Astrocyte (in vitro differentiated cells and primary cell): ENCODE measurements around the gene RNGTT.

Source experiments
- EZH2 ChIP-seq: IDR thresholded peaks from 2 replicates; pipeline ENCODE4 v1.6.1; 2012; ENCODE audit warnings: mild to moderate bottlenecking, low read length, inconsistent platforms; ENCODE audit not compliant: insufficient read depth
- TF ChIP-seq, protein P1 (sequence below): IDR thresholded peaks from 2 replicates; pipeline ENCODE4 v1.5.1; 2011; ENCODE audit warnings: low read depth, mild to moderate bottlenecking, inconsistent platforms, low read length, moderate library complexity; ENCODE audit not compliant: insufficient read depth

DNA sequence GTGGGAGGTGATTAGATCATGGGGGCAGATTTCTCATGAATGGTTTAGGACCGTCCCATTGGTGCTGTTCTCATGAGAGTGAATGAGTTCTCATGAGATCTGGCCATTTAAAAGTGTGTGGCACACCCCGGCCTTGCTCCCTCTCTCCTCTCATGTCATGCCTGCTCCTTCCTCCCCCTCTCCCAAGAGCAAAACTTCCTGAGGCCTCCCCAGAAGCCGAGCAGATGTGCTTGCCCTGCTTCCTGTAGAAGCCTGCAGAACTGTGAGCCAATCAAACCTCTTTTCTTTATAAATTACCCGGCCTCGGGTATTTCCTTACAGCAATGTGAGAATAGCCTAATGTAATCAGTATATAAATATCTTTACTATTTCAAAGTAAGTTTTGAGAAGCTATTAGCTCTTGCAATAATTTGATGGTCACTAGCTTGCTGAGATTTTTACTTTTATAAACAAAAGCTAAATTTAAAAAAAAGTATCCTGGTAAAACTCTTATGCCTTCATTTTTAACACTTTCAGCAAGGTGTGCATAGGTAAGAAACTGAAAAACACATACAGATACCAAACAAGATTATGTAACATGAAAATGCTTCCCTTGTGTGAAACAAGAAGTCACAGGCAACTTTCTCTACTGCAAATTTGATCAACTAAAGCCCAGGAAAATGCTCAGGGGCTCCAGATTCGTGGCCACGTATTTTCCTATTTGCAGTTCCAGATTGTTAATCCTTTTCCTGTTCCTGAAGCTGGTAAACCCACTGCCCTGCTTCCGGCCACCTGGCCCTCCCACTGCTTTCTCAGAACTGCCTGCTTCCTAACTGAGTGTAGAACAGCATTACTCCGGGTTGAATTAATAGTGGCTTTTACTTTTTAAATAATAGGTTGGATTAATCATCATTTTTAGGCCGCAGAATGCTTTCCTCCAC is 402.1 kb downstream of the RNGTT start:
- TF ChIP-seq, protein P1, sequence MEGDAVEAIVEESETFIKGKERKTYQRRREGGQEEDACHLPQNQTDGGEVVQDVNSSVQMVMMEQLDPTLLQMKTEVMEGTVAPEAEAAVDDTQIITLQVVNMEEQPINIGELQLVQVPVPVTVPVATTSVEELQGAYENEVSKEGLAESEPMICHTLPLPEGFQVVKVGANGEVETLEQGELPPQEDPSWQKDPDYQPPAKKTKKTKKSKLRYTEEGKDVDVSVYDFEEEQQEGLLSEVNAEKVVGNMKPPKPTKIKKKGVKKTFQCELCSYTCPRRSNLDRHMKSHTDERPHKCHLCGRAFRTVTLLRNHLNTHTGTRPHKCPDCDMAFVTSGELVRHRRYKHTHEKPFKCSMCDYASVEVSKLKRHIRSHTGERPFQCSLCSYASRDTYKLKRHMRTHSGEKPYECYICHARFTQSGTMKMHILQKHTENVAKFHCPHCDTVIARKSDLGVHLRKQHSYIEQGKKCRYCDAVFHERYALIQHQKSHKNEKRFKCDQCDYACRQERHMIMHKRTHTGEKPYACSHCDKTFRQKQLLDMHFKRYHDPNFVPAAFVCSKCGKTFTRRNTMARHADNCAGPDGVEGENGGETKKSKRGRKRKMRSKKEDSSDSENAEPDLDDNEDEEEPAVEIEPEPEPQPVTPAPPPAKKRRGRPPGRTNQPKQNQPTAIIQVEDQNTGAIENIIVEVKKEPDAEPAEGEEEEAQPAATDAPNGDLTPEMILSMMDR = no peak
- TF ChIP-seq EZH2 = no peak
